Activated CD4-positive, alpha-beta T cell treated with anti-CD3 and anti-CD28 coated beads, Interleukin-2, Interleukin-6, amounts not matched to agents 100 ng/mL and 50 ng/mL, durations not matched to agents 16 hours and 8 hours (primary cell): ENCODE measurements around the gene ATP1B4.
"Not testable (repeated sequence)": the region's sequence is repeated elsewhere in the genome, so short reads cannot be mapped to it uniquely, and the experiment has no call there.

Experiments
- DNase-seq: peaks from one replicate; pipeline ENCODE4 v3.0.0-alpha.2; 2020

ATP1B4 gene

DNA sequence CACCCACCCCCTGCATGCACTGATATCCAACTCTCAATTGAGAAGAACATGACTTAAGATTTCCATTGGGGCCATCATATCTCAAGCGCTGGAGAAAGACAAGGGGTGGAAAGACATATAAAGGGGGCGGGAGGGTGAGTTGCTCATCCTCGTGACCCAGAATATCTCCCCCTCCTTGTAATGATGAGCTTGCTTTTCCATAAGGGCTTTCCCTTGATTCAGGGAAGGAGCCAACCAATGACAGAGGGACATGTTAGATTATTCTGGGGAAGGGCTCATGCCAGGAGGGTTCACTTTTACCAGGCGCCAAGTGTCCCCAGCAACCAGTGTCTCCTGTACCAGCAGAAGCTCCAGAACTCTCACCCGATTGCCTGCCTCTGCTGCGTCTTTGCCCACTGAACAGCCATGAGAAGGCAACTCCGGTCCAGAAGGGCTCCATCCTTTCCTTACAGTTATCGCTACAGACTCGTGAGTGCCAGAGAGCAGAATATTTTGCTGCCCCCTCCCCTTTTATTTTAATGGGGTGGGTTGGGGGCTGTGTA lies at the start of gene ATP1B4:
Gene ATP1B4, plus strand, starts transcription at position 326 of the 542 bp plus-strand sequence. Its CDS starts 80 bp downstream, at position 406.
- no peak for DNase-seq

DNA sequence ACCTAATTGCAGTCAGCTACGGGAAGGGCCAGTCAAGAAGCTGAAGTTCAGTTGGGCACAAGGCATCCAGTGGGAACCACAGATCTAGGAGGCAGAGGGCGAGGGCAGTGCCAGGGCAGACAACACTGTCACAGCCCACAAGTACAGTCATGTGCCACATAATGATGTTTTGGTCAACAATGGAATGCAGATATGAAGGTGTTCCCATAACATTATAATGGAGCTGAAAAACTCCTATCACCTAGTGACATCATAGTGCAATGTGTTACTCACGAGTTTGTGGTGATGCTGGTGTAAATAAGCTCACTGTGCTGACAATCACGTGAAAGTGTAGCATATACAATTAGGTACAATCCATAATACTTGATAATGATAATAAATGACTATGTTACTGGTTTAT lies 46.1 kb upstream of the ATP1B4 start:
- DNase-seq = no peak

DNA sequence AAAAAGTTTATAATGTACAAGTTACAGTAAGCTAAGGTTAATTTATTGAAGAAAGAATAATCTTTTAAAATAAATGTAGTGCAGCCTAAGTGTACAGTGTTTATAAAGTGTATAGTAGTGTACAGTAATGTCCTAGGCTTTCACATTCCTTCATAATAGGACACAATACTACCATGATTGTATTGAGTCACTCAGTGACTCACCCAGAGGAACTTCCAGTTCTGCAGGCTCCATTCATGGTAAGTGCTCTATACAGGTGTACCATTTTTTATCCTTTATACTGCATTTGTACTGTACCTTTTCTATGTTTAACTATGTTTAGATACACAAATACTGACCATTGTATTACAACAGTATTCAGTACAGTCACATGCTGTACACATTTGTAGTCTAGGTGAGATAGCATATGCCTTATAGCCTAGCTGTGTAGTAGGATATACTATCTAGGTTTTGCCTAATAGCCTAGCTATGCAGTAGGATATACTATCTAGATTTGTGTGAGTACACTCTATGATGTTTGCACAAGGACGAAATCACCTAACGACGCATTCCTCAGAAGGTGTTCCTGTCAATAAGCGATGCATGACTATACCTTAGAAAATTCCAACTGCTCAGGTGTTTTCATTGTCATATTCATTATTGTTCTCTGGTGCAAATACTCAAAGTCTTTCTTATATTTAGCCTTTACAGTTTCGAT lies 45.2 kb upstream of the ATP1B4 start:
- no peak for DNase-seq

- DNase-seq = no peak
These were observed 43.5 kb upstream of the ATP1B4 start for GRCh38 chrX:120318411-120318810.

DNA sequence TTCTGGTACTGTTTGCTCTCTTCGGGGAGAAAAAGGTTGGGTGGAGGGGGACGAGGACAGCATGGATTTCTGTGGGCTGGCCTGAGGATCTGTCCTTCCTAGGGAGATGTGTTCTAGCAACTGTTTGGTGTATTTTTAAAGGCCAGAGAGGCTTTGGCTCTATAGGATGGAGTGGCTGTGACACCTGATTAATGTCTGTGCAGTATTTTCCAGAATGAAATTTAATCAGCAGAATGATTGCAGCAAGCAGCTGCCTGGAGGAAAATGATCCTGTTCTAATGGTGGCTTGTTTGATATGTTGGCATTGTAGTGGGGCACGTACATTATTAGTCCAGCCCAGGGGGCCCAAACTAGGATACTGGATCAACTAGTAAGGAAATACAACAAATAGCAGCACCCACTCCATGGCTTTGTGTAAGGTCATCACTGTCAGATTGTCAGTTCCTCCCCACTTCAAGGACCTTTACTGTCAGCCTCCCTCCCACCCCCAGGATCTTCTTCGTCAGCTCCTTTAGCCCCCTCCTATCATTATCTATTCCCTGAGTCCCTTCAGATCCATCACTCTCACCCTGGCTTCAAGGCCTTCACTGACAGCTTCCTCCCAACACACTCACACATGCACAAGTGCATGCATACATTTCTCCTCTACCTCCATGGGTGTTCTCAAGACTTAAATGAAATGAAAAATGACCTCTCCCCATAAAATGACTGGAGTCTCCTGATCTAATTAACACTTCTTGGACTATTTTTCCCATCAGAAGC lies 40.2 kb upstream of the ATP1B4 start:
- DNase-seq = no peak

DNA sequence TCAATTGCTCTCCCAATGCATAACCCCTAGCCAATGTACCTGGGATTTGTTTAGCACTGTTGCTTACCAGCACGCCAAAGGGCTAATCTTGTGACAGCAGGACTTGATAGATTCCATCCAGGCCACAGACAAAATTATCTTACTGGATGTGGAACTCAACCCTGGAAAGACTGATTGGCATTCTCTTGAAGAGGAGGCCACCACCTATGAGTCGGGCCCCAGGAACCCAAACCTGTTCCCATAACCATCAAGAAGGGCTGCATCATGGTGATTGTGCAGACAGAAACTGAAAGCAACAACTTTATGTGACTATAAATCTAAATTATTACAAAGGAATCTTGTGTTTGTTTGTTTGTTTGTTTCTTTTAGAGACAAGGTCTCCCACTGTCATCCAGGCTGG lies 30.8 kb upstream of the ATP1B4 start:
- DNase-seq = no peak

DNA sequence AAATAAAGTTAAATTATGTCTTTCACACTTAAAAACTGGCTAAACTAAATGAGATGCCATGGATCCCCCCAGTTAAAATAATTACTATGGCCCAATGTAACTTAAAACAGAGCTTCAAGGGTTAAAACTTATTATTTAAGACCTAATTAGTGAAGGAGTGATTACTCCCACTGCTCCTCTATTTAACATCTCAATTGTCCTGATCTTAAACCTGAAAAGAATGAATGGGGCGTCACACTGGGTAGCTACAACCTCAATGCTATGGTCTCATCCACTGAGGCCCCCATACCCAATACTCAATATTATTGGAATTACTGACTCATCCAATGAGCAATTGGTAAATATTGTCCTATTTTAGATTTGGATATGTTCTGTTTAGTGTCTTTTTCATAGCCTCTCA lies 29.5 kb upstream of the ATP1B4 start:
- no peak for DNase-seq

- DNase-seq = no peak
These were observed 27.7 kb upstream of the ATP1B4 start for GRCh38 chrX:120334151-120334550.

GRCh38 chrX:120334603-120335002 lies 27.3 kb upstream of the ATP1B4 start:
- DNase-seq = no peak

DNA sequence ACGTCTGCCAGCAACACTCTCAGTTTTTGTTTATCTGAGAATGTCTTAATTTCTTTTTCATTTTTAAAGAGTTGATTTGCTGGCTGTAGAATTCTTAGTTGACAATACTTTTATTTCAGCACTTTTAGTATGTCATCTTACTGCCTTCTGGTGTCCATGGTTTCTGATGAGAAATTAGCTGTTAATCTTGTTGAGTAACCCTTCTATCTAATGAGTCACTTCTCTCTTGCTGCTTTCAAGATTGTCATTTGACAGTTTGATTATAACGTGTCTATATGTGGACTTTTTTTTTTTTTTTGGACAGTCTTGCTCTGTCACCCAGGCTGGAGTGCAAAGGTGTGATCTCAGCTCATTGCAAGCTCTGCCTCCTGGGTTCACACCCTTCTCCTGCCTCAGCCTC lies 26.6 kb upstream of the ATP1B4 start:
- DNase-seq = no peak

- DNase-seq = no peak
These were observed 25.0 kb upstream of the ATP1B4 start for GRCh38 chrX:120336899-120337298.

- DNase-seq = not testable (repeated sequence)
These were observed 17.3 kb upstream of the ATP1B4 start for GRCh38 chrX:120344566-120344965.

DNA sequence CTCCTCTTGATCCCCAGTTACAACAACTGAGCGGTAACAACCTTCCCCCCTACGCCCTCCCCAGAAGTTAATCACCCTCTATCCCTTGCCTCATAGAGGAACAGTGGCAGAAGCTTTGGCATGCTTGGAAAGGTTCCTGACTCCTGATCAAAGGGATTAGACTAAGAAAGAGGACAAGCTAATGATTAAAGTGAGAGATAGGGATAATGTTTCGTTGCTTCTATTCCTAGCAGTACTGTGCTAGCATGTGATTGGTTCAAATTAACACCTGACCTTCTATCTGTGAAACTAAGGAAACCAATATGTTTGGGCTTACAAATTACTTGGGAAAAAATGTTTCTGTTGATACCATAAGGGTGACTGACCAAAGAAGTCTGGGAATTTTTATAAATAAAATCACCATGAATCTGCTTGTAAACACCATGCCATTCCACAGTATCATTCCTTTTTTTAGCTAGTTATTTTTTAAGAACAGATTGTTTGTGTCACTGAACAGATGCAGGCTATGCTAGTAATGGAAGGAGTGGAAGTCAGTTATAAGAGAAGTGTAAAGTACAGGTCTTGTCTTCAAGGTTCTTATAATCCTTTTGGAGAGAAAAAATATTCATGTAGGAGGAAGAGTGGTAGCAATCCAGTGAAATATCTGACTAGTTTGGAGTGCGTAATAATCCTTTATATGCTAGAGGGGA lies 11.3 kb upstream of the ATP1B4 start:
- DNase-seq = no peak

DNA sequence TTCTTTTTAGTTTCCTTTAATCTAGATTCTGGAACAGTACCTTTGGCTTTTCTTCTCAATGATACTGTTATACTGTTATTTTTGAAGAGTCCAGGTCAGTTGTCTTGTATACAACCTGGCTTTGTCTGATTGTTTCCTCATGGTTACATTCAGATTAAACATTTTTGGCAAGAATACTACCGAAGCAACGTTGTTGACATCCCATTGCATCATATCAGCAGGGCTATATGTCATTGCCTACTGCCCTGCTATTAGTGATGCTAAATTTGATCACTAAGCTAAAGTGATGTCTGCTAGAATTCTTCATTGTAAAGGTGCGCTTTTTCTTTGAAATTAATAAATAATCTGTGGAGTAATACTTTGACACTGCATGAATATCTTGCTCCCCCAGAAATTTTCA lies 5.8 kb upstream of the ATP1B4 start:
- DNase-seq = no peak

- no peak for DNase-seq
These were observed 4.7 kb upstream of the ATP1B4 start for GRCh38 chrX:120357186-120357585.

GRCh38 chrX:120358737-120359456 lies 3.0 kb upstream of the ATP1B4 start:
- DNase-seq = peak; percentile 7

DNA sequence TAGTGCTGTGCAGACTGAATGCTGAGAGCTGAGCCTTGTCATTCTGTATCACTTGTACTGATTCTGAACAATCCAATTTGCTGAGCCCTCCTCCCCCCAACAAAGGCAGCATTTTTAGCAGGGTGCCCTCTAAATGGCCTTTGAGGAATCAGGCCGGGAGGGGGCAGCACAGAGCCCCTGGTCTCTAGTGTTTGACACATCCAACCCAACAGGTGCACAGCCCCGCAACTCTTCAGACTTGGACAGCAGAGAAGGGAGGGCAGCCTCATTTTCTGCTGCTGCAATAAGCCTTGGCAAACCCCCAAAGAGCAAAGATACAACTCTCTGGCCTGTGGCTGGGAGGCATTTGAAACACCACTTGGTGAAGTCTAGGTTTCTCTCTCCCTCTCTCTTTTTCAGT lies 3.4 kb downstream of the ATP1B4 start:
- peak; percentile 58 for DNase-seq

DNA sequence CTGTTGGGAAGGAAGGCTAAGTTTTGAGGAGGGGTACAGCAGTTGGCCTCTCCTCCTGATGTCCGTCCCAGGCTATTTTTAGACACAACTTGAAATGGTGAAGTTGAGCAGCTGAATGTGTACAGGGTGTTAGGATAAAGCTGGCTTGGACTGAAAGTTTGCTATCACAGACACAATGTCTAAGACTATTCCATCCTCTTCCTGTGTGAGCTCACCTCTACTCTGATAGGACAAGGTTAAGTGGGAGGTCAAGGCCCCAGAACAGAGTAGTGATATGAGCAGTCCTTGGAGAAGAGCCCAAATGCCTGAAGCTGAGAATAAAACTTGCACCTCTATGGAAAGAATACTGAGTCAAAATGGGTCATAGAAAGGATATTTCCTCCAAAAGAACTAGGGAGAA lies 4.1 kb downstream of the ATP1B4 start:
- no peak for DNase-seq

- DNase-seq = no peak
These were observed 4.9 kb downstream of the ATP1B4 start for GRCh38 chrX:120366794-120367193.

- DNase-seq = no peak
These were observed 5.7 kb downstream of the ATP1B4 start for GRCh38 chrX:120367402-120368109.

- no peak for DNase-seq
These were observed 10.9 kb downstream of the ATP1B4 start for GRCh38 chrX:120372667-120373370.

- DNase-seq = no peak
These were observed 15.3 kb downstream of the ATP1B4 start for GRCh38 chrX:120377179-120377578.
